HL-60 (cell line): ENCODE data around the gene CFAP46.

Source experiments
- CTCF ChIP-seq: IDR thresholded peaks from one replicate; pipeline ENCODE4 v1.5.1; 2011; ENCODE audit warnings: low read length, control low read depth, inconsistent platforms; ENCODE audit not compliant: insufficient read depth
- POLR2AphosphoS5 ChIP-seq: IDR thresholded peaks from 2 replicates; pipeline ENCODE4 v1.6.1; 2012; ENCODE audit warnings: low read depth

GRCh38 chr10:132766291-132766690 lies 176.1 kb downstream of the CFAP46 start:
- TF ChIP-seq POLR2AphosphoS5, result no peak
- no peak for TF ChIP-seq CTCF
